Measurements from ENCODE around the gene IFT172. TPM values are rescaled to one million over a fixed set of nuclear protein-coding genes. Genes with fewer than 3 reads are reported as not detected.

Gene IFT172
- total and polyA plus RNA-seq, 2 donors (not counting 1 experiment from before 2014, with no cell fraction given) = 21.4 to 33.3 TPM

DNA sequence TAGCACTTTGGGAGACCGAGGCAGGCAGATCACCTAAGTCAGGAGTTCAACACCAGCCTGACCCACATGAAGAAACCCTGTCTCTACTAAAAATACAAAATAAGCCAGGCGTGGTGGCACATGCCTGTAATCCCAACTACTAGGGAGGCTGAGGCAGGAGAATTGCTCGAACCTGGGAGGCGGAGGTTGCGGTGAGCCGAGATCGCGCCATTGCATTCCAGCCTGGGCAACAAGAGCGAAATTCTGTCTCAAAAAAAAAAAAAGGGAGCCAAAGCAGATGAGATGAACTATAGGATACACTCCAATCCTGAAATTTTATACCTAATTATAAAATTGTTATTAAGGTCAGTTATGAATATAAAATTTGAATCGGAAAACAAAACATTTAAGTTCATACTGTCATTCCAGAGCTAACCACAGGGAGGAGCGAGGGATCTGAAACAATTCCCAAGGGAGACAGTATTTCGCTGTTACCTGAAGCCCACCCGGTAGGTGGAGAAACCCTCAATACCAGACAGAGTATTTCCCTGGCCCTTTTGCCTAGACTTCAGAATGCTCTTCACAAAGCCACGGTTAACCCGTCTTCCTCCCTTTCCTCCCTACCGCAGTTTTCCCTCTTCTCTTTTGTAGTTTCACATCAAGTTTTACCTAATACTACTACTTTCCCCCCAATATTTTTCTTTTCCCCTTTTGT, 81.6 kb downstream of the IFT172 start:
- H3K4me3 ChIP-seq (ENCODE audit: control extremely low read depth in 1 of 5, extremely low read depth in 1 of 5, insufficient read depth in 1 of 5, low read depth in 2 of 5, low read length in 4 of 5) = peak overlapping the region in 2 of 5 experiments; percentile 95
- no peaks in the 10 kb centered on the region for H3K9me3 Mint-ChIP-seq (ENCODE audit: insufficient read depth)
- ATAC-seq (ENCODE audit: low read depth) (no peak), DNase-seq (peak; percentile 52)
- H3K9ac ChIP-seq (ENCODE audit: low read length) = peak overlapping the region; percentile 97
- intact Hi-C loops (cut with micrococcal nuclease) = loop anchor here (10.0 kb wide), 1 partner anchor 193 kb away; the partner anchor contains the start of genes ATRAID, CAD and SLC5A6
- no peaks in the 10 kb centered on the region for H3K27me3 ChIP-seq (replicated peaks in 1 of 4; ENCODE audit: control extremely low read depth in 1 of 4, control insufficient read depth in 3 of 4, insufficient read depth in 4 of 4, low read length in 3 of 4)
- H3K36me3 ChIP-seq (replicated peaks in 1 of 2; ENCODE audit: control extremely low read depth in 1 of 2, control insufficient read depth in 1 of 2, extremely low read depth in 1 of 2, insufficient read depth in 2 of 2, low read length in 1 of 2) = peaks cover 0 to 7% of the 10 kb centered on the region in 2 experiments
- no peak overlapping the region for H2AFZ ChIP-seq (ENCODE audit: insufficient read depth, low read depth, low read length, poor library complexity, severe bottlenecking)
- peak overlapping the region; percentile 78 for H3K4me2 ChIP-seq (replicated peaks; ENCODE audit: low read depth, low read length, poor library complexity, severe bottlenecking)
- ChIA-PET POLR2A (interaction anchor here (0.6 to 0.7 kb wide), 2 partner anchors 17 to 27 kb away, joined by 3 to 5 read pairs; no protein-coding TSS in a partner anchor), CTCF (interaction anchor here (0.6 kb wide), 1 partner anchor 22 kb away, joined by 3 read pairs; no protein-coding TSS in a partner anchor)
- H3K4me1 ChIP-seq (ENCODE audit: control insufficient read depth in 2 of 2, insufficient read depth in 2 of 2, low read length in 2 of 2) = peaks cover 15 to 22% of the 10 kb centered on the region in 2 donors
- H3K4me1 Mint-ChIP-seq = peaks cover 26% of the 10 kb centered on the region
- H3K4me3 Mint-ChIP-seq = peak overlapping the region; percentile 87
- H3K27ac ChIP-seq (ENCODE audit: low read length in 2 of 2) = peak overlapping the region in 1 of 2 donors; percentile 77
- no peaks in the 10 kb centered on the region for H3K9me3 ChIP-seq (ENCODE audit: control extremely low read depth in 1 of 3, control insufficient read depth in 2 of 3, insufficient read depth in 1 of 3, low read length in 2 of 3)
- 8% methylated on average over 6 of the region's 16 CpGs for WGBS (ENCODE audit: insufficient coverage)
- H3K27ac Mint-ChIP-seq = peak overlapping the region; percentile 61
- H3K79me2 ChIP-seq (ENCODE audit: control insufficient read depth, insufficient read depth, low read length) = peaks cover 68% of the 10 kb centered on the region
- TF ChIP-seq, protein P1, sequence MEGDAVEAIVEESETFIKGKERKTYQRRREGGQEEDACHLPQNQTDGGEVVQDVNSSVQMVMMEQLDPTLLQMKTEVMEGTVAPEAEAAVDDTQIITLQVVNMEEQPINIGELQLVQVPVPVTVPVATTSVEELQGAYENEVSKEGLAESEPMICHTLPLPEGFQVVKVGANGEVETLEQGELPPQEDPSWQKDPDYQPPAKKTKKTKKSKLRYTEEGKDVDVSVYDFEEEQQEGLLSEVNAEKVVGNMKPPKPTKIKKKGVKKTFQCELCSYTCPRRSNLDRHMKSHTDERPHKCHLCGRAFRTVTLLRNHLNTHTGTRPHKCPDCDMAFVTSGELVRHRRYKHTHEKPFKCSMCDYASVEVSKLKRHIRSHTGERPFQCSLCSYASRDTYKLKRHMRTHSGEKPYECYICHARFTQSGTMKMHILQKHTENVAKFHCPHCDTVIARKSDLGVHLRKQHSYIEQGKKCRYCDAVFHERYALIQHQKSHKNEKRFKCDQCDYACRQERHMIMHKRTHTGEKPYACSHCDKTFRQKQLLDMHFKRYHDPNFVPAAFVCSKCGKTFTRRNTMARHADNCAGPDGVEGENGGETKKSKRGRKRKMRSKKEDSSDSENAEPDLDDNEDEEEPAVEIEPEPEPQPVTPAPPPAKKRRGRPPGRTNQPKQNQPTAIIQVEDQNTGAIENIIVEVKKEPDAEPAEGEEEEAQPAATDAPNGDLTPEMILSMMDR (IDR thresholded peaks at IDR 0.05) = no peak
- TF ChIP-seq EZH2 (IDR thresholded peaks at IDR 0.05; ENCODE audit: borderline replicate concordance, insufficient read depth, low read depth, low read length, poor library complexity, severe bottlenecking) = no peak
- peaks cover 22% of the 10 kb centered on the region for H4K20me1 ChIP-seq (ENCODE audit: control insufficient read depth, insufficient read depth, low read length, poor library complexity, severe bottlenecking)
- H3K27me3 Mint-ChIP-seq = peaks cover 12% of the 10 kb centered on the region

All from B cell (primary cell).